Astrocyte of the spinal cord (primary cell): ENCODE measurements around the gene BCL10.
A peak's percentile ranks its signal among the peaks of the same experiment; 100 is the strongest.

Experiments used
- DNase-seq: peaks from one replicate; pipeline ENCODE4 v3.0.0; 2011; ENCODE audit warnings: low read depth, low spot score
- H3K4me3 ChIP-seq: 2 replicates; pipeline ENCODE4 v1.5.1; 2011; ENCODE audit warnings: low read depth, mild to moderate bottlenecking, low read length, moderate library complexity
- CTCF ChIP-seq: IDR thresholded peaks from 2 replicates; pipeline ENCODE4 v1.5.1; 2012; ENCODE audit warnings: low read depth, mild to moderate bottlenecking, low read length, inconsistent platforms
- in situ Hi-C: cut with HindIII; loops from 2 replicates; pipeline ENCODE4 v1.10.0; 2017; ENCODE audit warnings: low sequenced_read_pairs

The BCL10 gene

DNA sequence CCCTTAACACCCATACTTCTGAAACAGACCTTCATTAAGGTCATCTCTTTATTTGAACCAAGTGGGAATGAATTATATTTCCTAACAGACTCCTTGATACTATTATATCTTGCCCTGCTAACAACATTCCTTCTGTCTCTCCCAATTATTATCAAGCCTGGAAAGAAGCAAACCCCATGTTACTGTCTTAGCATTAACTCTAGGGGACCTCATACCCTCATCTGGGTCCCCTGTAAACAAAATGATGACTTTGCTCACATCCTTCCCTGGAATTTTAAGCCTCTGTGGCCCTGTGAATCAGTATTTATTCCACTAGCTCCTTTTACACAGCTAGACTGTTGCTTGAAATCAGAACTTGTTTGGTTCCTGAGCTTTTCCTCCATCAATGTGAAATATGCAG, 38.3 kb upstream of the BCL10 start:
- no peak for TF ChIP-seq CTCF
- DNase-seq = no peak
- in situ Hi-C loops = loop anchor here (25.0 kb wide), 1 partner anchor 373 kb away; no protein-coding TSS in a partner anchor
- no peak overlapping the region for H3K4me3 ChIP-seq

DNA sequence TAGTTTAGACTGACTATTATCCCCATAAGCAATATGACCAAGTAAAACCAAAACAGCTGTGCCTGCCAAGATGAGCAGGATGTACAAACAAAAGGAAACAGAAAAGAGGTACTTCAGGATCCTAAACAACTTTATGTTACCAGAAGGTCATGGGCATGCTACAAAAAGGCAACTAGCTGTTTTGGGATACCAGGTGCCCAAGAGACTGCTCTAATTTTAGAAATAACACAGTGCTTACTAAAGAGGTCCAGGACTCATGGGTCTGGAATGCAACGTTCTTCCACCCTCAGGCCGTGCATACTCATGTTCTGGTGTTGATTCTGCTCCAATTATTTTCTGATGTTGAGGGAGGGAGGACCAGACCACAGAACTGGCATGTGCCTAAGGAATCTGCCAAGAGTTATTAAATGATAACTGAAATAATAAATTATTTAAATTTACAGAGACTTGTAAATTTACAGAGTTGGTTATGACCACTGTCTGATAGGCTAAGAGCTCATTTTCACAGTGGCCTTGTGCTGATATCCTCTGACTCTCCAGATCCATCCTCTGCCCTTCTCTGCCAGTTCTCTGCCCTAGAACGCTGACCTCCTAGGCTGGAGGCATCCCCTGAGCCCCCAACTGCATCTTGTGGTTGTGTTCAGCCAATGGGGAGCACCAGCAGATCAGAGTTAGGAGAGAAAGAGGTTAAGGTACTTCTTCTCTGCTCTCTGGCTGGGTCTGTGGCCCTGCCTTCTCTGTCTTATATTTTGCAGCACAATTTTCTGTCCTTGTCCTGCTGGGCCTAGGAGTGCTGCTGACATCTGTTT, 37.7 kb upstream of the BCL10 start:
- peak; percentile 86 for DNase-seq
- H3K4me3 ChIP-seq = no peak overlapping the region
- in situ Hi-C loops = loop anchor here (25.0 kb wide), 1 partner anchor 373 kb away; no protein-coding TSS in a partner anchor
- TF ChIP-seq CTCF = no peak

DNA sequence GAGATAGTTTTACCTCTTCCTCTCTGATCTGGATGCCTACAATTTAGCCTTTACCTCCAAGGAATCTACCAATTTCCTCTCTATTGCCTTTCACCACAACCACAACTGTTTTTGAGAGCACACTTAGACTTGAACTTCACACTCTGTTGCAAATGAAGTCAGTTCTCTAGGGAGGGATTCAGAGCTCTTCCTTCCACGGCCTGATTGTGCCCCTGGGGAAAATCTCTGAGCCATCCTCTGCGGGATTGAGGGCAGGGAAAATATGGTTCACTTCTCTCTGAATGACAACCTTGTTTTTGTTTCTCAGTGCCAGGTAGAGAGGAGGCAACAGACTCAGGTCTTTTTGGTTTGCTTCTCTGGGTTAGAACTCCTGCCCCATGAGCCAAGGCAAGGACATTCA, 35.4 kb upstream of the BCL10 start:
- DNase-seq = no peak
- no peak overlapping the region for H3K4me3 ChIP-seq
- in situ Hi-C loops = loop anchor here (25.0 kb wide), 1 partner anchor 375 kb away; no protein-coding TSS in a partner anchor
- TF ChIP-seq CTCF = no peak

DNA sequence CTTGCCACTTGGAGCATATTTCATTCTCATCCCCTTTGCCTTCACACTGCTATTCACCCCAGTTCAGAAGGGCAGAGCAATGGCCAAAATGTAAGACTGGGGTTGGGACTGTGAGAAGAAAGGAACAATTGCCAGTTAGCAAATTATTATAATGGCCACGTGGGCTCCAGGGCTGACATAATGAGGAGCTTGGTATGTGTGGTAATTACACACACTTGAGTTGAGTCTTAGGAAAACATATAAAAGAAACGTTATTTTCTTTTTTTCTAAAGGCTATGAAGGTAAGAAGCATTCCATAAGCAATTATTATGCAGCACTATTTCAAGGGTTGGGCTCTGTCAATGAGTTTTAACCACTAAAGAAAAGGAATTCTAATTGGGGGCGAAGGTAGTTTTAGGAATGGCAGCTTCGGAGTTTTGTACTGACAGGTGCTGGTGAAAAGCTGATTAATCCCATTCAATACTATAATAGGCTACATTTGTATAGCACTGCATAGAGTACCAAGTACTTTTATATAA, 32.5 kb upstream of the BCL10 start:
- in situ Hi-C loops = loop anchor here (25.0 kb wide), 1 partner anchor 378 kb away; no protein-coding TSS in a partner anchor
- no peak for TF ChIP-seq CTCF
- H3K4me3 ChIP-seq = no peak overlapping the region
- DNase-seq = no peak

GRCh38 chr1:85307987-85308832, 31.8 kb upstream of the BCL10 start:
- no peak overlapping the region for H3K4me3 ChIP-seq
- peak; percentile 99 for TF ChIP-seq CTCF
- in situ Hi-C loops = loop anchor here (25.0 kb wide), 1 partner anchor 379 kb away; no protein-coding TSS in a partner anchor
- peak; percentile 89 for DNase-seq

DNA sequence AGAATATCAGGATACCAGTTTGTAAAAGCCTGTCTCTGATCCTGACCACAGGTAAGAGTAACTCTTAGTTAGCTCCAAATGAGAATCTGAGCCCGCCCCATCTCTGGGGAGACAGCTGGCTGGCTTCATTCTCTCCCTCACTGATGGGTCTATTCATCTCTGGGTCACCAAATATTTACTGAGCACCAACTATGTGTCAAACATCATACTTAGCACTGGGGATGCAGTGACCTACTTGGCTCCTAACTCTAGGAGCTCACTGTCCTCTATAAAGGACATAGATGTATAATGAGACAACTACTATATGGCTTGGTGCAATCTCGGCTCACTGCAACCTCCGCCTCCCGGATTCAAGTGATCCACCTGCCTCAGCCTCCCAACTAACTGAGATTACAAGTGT, 29.8 kb upstream of the BCL10 start:
- DNase-seq = no peak
- in situ Hi-C loops = loop anchor here (25.0 kb wide), 1 partner anchor 381 kb away; no protein-coding TSS in a partner anchor
- TF ChIP-seq CTCF = no peak
- H3K4me3 ChIP-seq = no peak overlapping the region
